Measurements from ENCODE around the gene TANC1. TPM values are rescaled to one million over a fixed set of nuclear protein-coding genes. Genes with fewer than 3 reads are reported as not detected.

Gene TANC1
- total RNA-seq, 1 experiment from 2014 or later, result 2.5 TPM

DNA sequence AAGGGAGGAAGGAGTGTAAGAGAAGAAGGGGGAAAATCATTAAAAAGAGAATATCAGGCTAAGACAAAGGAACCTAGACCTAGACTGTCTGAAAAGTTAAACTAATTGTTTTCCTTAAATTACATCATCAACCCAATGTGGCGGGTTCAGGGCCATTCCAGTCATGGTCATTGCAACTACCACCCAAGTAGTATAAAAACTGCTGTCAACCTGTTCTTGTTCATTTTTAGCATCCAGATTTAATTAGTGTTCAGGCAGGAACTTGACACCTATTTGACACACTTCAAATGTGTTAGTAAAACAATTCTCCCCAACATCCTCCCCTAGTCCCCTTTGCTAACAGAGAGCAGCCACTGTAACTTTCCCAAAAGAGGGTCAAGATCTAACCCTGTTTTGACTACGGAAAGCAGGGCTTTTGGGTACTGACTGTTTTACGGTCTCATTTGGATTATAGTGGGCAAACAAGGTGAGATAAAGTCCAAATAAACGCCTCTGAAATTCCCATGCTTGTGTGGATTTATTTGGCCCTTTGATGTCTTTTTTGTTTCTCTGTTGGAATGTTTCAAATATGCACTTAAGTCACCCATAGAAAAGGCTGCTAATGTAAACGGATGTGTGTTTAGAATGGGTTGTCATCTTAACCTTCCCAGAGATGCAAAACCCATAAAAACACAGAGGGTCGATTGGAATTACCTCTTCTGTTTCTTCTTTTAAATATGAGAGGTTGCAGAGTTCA, 19.3 kb upstream of the TANC1 start:
- no peaks in the 10 kb centered on the region for H4K20me1 ChIP-seq (ENCODE audit: control insufficient read depth, insufficient read depth, insufficient read length)
- Mint-ChIP-seq H3K27ac (no peak overlapping the region), H3K4me3 (no peak overlapping the region), H3K27me3 (ENCODE audit: low read depth) (no peaks in the 10 kb centered on the region; the same call in 1 of the 2 replicates), H3K36me3 (ENCODE audit: insufficient read depth in 1 of 3, low read depth in 3 of 3) (no peaks in the 10 kb centered on the region), H3K9me3 (no peaks in the 10 kb centered on the region), H3K4me1 (peaks cover 2 to 4% of the 10 kb centered on the region in 2 experiments)
- H3K4ac ChIP-seq (ENCODE audit: low read depth, low read length), result no peak overlapping the region
- H4K8ac ChIP-seq (replicated peaks; ENCODE audit: insufficient read length, low read depth, low read length), result no peak overlapping the region
- H3K56ac ChIP-seq (ENCODE audit: insufficient read length, low read depth, low read length), result no peak overlapping the region
- no peak overlapping the region for H3K14ac ChIP-seq (ENCODE audit: insufficient read depth, low read length)
- no peaks in the 10 kb centered on the region for H3K27me3 ChIP-seq (ENCODE audit: insufficient read depth, low read length)
- no peak overlapping the region for H3K18ac ChIP-seq (ENCODE audit: insufficient read length, low read depth, low read length)
- H2BK12ac ChIP-seq (ENCODE audit: insufficient read length, low read depth, low read length), result no peak overlapping the region
- no peak overlapping the region for H4K91ac ChIP-seq (ENCODE audit: insufficient read length, low read depth, low read length)
- H3K23me2 ChIP-seq (ENCODE audit: insufficient read length, low read depth, low read length, poor library complexity, severe bottlenecking), result no peaks in the 10 kb centered on the region
- H3K79me2 ChIP-seq (ENCODE audit: insufficient read depth, low read length), result no peaks in the 10 kb centered on the region
- H2BK20ac ChIP-seq (ENCODE audit: low read depth, low read length, poor library complexity, severe bottlenecking), result no peak overlapping the region
- no peak overlapping the region for H2BK120ac ChIP-seq (ENCODE audit: low read depth, low read length, poor library complexity, severe bottlenecking)
- H3K9ac ChIP-seq (ENCODE audit: extremely low read depth, insufficient read length, low read length), result no peak overlapping the region
- H2AK5ac ChIP-seq (ENCODE audit: insufficient read length, low read length), result no peak overlapping the region
- no peak overlapping the region for H2BK5ac ChIP-seq (ENCODE audit: insufficient read length, low read length)
- H4K5ac ChIP-seq (ENCODE audit: insufficient read length, low read depth, low read length), result no peak overlapping the region
- no peak overlapping the region for H2AFZ ChIP-seq (ENCODE audit: low read length)
- no peak overlapping the region for H3K27ac ChIP-seq (ENCODE audit: insufficient read length, low read depth, low read length)
- H3K4me2 ChIP-seq (ENCODE audit: insufficient read depth, insufficient read length, low read length), result no peak overlapping the region
- no peaks in the 10 kb centered on the region for H3K9me3 ChIP-seq (ENCODE audit: control insufficient read depth, low read depth, low read length)
- H3K23ac ChIP-seq (ENCODE audit: insufficient read length, low read depth, low read length), result no peak overlapping the region
- TF ChIP-seq, protein P1, sequence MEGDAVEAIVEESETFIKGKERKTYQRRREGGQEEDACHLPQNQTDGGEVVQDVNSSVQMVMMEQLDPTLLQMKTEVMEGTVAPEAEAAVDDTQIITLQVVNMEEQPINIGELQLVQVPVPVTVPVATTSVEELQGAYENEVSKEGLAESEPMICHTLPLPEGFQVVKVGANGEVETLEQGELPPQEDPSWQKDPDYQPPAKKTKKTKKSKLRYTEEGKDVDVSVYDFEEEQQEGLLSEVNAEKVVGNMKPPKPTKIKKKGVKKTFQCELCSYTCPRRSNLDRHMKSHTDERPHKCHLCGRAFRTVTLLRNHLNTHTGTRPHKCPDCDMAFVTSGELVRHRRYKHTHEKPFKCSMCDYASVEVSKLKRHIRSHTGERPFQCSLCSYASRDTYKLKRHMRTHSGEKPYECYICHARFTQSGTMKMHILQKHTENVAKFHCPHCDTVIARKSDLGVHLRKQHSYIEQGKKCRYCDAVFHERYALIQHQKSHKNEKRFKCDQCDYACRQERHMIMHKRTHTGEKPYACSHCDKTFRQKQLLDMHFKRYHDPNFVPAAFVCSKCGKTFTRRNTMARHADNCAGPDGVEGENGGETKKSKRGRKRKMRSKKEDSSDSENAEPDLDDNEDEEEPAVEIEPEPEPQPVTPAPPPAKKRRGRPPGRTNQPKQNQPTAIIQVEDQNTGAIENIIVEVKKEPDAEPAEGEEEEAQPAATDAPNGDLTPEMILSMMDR (conservative IDR thresholded peaks at IDR 0.05), result no peak
- no peak for DNase-seq
- no peak overlapping the region for H2BK15ac ChIP-seq (ENCODE audit: low read depth, low read length)
- no CpG with 5 or more reads among the region's 6 CpGs for WGBS (ENCODE audit: extremely low coverage, insufficient read length, low lambda C conversion rate)
- no peaks in the 10 kb centered on the region for H3K79me1 ChIP-seq (ENCODE audit: insufficient read depth, low read depth, low read length, poor library complexity, severe bottlenecking)
- no peaks in the 10 kb centered on the region for H3K4me1 ChIP-seq (ENCODE audit: insufficient read depth, low read length)
- H3T11ph ChIP-seq (ENCODE audit: low read length), result no peak overlapping the region
